Medulla oblongata (tissue), 1 donor: ENCODE data around the gene LRP2.

Experiments used
- DNase-seq: peaks from one replicate; pipeline ENCODE4 v3.0.0-alpha.2; 2015; ENCODE audit errors: extremely low spot score

LRP2 gene

GRCh38 chr2:169247211-169247610 is 115.1 kb downstream of the LRP2 start:
- no peak for DNase-seq

- no peak for DNase-seq
Observed at GRCh38 chr2:169240405-169240804, 121.9 kb downstream of the LRP2 start.

GRCh38 chr2:169237939-169238338 is 124.4 kb downstream of the LRP2 start:
- no peak for DNase-seq

GRCh38 chr2:169237286-169237685 is 125.0 kb downstream of the LRP2 start:
- no peak for DNase-seq

GRCh38 chr2:169232551-169233154 is 129.7 kb downstream of the LRP2 start:
- DNase-seq: no peak

GRCh38 chr2:169230204-169230603 is 132.1 kb downstream of the LRP2 start:
- DNase-seq: no peak

DNA sequence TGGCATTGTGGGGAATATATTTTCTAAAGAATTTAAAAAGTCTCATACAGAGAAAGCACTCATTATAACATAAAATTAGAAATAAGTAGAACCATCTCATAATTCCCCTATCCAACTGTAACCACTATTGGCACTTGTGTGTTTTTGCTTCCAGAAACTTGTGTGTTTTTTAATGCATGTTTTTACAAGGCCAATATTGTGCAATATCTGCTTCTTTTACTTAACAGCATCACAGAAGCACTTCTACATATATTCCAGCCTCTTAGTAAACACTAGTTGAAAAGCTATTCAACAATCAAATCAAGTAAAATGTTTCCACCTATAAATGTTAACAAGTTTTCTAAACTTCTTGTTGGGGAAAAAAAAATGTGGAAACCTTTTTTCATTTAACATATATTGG is 132.7 kb downstream of the LRP2 start:
- DNase-seq: no peak

DNA sequence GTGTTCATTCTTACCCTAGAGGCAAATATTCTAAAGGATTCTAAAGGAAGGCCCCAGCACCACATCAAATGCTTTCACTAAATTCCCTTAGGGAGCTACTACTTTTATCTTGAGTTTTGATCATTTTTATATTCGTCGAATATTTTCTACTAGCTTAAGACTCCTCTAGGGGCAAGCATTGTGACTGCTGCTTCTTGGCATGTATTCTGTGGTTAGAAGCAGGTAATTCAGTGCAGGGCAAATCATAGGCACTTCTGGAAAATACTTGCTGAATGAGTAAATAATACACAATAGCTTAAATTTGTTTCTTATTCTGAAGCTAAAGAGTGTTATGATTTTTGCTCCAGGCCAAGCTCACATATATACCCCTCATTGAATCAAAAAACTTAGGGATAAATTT is 136.4 kb downstream of the LRP2 start:
- DNase-seq: no peak

DNA sequence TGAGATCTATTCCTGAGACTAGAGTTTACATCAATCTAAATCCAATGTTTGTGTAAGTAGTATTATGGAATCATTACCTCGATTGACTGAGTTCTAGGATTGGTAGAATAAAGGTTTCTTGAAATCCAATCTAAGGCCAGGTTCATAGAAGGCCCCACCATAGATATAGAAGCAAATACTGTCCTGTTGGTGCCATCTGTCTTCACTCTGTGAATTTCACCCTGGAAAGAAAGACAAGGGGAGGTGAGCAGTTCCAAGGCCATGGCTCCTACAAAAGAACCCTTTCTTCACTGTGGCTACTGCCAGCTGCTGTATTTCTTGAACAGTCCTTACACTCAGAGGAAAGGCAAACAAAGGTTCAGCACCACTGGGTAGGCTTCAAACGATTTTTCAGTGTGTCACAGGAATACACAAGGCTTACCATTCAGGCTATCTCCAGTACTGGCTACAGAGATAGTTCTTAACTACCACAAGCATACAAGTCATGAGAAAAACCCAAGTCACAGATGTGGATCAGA is 137.0 kb downstream of the LRP2 start:
- DNase-seq: no peak

DNA sequence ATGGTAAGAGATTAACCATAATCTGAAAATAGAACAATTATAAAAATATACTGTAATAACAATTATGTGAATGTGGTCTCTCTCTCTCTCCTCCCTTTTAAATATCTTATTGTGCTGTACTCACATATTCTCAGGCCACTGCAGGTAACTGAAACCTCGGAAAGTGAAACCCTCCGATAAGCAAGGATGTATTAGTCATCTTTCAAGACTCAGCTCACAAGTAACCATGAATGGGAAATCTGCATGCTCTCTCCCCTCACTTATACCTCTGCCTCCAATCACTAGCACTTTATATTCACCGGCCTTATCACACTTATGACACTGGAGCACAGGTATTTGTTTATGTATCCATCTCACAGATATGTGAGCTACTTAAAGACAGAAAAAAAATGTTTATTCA is 139.7 kb downstream of the LRP2 start:
- no peak for DNase-seq

DNA sequence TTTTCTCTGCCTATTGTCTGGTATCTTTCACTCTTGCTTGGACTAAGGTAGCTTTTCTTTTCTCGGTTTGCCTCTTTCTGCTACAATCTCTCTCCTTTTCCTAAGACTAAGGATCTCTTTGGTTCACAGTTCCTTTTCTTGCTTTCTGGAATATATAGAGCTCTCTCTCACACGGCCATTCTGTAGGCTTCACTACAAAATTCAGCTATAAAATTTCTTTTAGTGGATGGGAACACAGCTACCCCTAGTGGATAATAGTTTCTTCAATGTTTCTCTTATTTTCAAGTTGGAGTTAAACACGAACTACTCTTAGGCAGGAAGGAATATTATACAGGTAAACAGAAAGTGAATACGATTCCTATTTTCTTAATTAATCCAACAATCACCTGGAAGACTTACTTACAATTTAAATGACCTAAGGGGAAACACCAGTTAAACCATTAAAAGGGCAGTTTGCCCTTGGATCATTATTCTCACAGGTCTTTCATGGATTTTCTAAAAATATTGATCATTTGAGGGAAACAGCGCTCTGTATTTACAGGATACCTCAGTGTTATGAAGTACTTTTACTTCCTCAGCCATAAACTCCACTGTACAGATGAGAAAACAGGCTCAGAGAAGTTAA is 140.5 kb downstream of the LRP2 start:
- peak; percentile 47 for DNase-seq

GRCh38 chr2:169210917-169211316 is 151.4 kb downstream of the LRP2 start:
- DNase-seq: no peak

- no peak for DNase-seq
Observed at GRCh38 chr2:169208026-169208425, 154.3 kb downstream of the LRP2 start.

GRCh38 chr2:169205176-169205575 is 157.2 kb downstream of the LRP2 start:
- no peak for DNase-seq

- no peak for DNase-seq
Observed at GRCh38 chr2:169203952-169204351, 158.4 kb downstream of the LRP2 start.

DNA sequence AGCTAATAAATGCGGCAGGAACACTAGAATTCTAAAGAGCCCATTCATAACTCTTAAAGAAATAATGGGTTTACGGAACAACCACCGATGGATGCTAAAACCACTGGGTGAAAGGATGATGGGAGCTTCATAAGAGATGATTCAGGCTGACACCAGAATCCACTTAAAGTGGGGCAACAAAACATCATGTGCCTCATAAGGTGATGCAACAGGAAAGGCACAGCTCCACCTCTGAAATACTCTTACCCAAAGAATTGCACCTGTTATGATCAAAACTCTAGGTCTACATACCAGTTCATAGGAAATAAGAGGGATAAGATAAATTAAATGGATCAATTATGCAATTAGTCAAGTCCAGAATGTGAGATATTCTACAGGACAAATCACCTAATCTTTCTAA is 161.6 kb downstream of the LRP2 start:
- no peak for DNase-seq

- peak; percentile 9 for DNase-seq
Observed at GRCh38 chr2:169193618-169194017, 168.7 kb downstream of the LRP2 start.

DNA sequence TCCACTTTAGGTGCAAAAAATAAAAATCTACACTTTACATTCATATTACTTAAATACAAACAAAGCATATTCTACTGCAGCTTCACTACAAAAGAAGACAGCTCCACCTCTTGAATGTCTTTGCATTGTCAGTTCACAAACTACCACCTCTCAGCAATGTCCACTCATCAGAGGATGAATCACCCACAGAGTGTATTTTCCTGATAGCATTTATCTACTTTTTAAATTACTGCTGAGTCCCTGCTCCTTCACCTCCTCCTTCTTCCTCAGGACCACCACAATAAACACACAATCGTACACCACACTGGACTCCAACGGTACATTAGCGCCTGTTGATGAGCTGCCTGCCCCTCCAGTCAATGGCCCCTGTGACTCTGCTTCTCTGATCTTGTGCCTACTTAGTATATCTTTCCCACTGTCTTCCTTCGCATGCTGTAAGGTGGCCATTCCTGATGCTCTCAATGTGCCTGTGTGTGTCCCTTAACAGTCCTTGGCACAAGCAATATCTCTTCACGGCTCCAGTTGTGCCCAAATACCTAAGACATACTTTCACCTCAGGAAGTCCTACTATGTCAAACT is 172.0 kb downstream of the LRP2 start:
- no peak for DNase-seq

DNA sequence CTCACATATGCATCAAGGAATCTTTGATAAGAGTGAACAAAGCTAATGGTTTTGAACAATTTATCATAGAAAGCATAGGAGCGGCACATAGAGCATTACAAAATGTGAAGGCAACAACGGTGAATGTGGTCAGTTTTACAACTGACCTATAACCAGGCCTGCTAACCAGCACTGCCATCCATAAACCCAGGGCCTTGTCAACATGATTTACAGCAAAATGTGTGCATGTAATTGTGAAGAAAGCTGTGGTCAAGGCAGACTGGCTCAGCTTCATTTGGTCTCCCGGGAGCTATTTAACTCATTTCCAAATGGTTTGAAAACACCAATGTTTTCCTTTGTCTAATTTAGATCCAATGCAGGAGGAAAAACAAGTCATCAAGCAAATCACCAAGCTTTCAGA is 173.2 kb downstream of the LRP2 start:
- DNase-seq: no peak

GRCh38 chr2:169185711-169186110 is 176.6 kb downstream of the LRP2 start:
- DNase-seq: peak; percentile 38

DNA sequence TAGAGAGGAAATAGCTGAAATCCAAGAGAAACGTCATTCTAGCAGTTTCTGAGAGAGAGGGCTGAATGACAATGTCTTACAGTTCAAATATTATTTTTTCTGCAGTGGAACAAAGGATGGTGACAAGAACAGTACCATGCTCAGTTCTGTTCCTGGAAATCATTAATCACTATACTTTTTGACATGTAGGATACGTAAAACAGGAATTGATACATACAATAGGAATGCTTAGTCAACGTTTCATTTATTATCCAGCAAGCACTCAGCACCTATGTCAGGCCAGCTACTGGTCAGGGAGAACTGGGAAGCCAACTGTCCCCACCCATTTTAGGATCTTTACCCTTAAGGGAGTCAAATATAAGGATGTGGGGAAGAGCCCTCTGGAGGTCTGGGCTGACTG is 178.3 kb downstream of the LRP2 start:
- no peak for DNase-seq

DNA sequence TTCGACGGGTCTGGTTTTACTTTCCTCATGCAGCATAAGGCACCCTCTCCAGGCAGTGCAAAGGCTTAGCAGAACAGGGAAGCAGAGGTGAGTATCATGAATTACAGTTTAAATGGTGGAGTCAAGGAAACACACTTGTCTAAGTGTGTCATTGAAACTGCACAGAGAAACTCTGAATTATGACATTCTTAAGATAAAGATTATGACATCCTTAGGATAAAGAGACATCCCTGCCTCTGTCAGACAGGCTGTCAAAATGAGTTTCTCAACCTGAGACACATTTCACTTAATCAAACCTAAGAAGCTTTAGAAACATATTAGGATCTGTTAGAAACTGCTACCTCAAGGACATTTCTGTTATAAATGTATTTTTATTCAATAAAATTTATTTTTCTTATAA is 179.8 kb downstream of the LRP2 start:
- DNase-seq: no peak

DNA sequence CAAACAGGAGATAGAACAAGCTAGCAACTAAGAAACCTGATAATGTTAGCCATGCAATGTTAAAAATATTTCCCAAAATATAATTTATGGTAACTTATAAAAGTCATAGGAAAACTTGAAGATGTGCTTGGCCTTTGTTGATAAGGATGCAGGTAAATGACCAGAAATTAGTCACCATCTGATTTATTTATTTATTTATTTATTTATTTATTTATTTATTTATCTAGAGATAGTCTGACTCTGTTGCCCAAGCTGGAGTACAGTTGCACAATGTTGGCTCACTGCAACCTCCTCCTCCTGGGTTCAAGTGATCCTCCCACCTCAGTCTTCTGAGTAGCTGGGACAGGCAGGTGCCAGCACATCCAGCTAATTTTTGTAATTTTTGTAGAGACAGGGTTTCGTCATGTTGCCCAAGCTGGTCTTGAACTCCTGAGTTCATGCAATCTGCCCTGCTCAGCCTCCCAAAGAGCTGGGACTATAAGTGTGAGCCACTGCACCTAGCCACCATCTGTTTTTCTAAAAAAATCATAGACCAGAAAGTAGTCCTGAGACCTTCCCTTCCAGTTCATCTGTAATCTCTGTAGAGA is 183.4 kb downstream of the LRP2 start:
- no peak for DNase-seq
